Left renal cortex interstitium (tissue), 4 donors: Measurements from ENCODE around the gene FGR. TPM values are rescaled to one million over a fixed set of nuclear protein-coding genes. Genes with fewer than 3 reads are reported as not detected.
"Not testable (repeated sequence)": the region's sequence is repeated elsewhere in the genome, so short reads cannot be mapped to it uniquely, and the experiment has no call there.

Experiments used
- DNase-seq, 4 donors: peaks; one replicate each; pipeline ENCODE4 v3.0.0-alpha.2; 2013; ENCODE audit warnings: low read depth in 4 of 4, low spot score in 2 of 4, missing footprints in 1 of 4
- polyA plus RNA-seq, 4 donors: library from polyadenylated mRNA; unstranded; fragments of 120-200 nt; gene quantifications; one replicate each; pipeline ENCODE4 v1.2.1, GENCODE V29; 2013; ENCODE audit not compliant: insufficient read length in 4 of 4

FGR gene
- 1 to 10 TPM; 1.4 to 2.3 (median 1.8) TPM for polyA plus RNA-seq

- no peak for DNase-seq
Measured at GRCh38 chr1:27634985-27635367, at the start of gene FGR. FGR (minus strand) TSS chr1:27635185; CDS start chr1:27623916, 11,269 bp downstream.

- DNase-seq, result no peak
Measured at GRCh38 chr1:27684176-27684575, 49.2 kb upstream of the FGR start.

GRCh38 chr1:27682351-27682944 is 47.5 kb upstream of the FGR start:
- DNase-seq, result no peak

GRCh38 chr1:27681580-27681979 is 46.6 kb upstream of the FGR start:
- DNase-seq, result not testable (repeated sequence)

DNA sequence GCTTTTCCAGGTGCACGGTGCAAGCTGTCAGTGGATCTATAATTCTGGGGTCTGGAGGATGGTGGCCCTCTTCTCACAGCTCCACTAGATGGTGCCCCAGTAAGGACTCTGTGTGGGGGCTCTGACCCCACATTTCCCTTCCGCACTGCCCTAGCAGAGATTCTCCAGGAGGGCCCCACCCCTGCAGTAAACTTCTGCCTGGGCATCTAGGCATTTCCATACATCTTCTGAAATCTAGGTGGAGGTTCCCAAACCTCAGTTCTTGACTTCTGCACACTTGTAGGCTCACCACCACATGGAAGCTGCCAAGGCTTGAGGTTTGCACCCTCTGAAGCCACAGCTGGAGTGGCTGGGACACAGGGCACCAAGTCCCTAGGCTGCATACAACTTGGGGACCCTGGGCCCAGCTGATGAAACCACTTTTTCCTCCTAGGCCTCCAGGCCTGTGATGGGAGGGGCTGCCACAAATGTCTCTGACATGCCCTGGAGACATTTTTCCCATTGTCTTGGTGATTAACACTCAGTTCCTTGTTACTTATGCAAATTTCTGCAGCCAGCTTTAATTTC is 45.3 kb upstream of the FGR start:
- DNase-seq, result not testable (repeated sequence)

- no peak for DNase-seq
Measured at GRCh38 chr1:27678747-27679146, 43.8 kb upstream of the FGR start.

DNA sequence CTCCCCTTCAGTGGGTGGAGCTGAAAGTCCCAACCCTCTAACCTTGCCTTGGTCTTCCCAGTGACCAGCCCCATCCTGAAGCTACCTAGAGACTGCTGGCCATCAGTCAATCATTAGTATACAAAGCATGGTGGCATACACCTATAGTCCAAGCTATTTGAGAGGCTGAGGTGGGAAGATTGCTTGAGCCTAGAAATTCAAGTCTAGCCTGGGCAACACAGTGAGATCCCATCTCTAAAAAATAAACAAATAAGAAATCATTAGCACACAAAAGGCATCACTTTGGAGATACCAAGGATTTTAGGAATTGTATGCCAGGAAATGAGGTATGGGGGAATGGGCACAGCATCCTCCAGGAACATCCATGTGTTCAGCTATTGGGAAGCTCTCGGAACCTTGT is 41.4 kb upstream of the FGR start:
- no peak for DNase-seq

DNA sequence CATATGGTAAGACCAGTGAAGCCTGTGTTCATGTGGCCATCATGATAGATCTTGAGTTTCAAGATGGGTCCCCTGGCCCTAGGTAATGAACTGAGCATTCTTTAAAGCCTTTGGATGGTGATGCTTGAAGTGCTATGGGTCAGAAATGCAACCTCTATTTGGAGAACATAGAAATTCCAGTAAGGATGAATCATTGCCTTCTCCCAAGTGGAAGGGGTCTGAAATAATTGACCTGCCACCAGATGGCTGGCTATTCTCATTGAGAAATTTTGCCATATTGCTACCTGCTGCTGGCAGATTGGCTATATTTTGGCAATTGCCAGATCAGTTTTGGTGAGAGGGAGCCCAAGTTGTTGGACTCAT is 37.7 kb upstream of the FGR start:
- DNase-seq, result no peak

GRCh38 chr1:27671964-27672749 is 37.2 kb upstream of the FGR start, which contains the start of gene IFI6:
IFI6 (minus strand) TSS chr1:27672192; CDS start chr1:27669314, 2,878 bp downstream.
- peak; percentile 79 to 95 (median 85) for DNase-seq

- no peak for DNase-seq
Measured at GRCh38 chr1:27669876-27670275, 34.9 kb upstream of the FGR start.

GRCh38 chr1:27668808-27669723 is 34.1 kb upstream of the FGR start:
- no peak for DNase-seq

GRCh38 chr1:27668121-27668807 is 33.3 kb upstream of the FGR start:
- no peak for DNase-seq

GRCh38 chr1:27666791-27667254 is 31.8 kb upstream of the FGR start:
- DNase-seq, result no peak

DNA sequence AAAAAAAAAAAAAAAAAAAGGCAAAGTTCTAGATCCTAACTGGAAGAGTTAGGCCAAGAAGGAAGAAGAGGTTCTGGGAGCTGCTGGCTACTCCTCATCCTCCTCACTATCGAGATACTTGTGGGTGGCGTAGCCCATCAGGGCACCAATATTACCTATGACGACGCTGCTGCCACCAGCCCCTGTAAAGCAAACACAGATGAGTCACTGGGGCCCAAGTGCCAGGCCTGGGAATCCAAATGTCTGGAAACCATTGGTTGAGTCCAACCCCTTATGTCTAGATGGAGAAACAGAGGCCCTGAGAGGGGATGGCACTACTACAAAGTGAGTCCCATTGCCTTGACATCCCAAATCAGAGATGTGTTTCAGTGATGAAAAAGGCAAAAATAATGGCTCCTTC is 31.3 kb upstream of the FGR start:
- DNase-seq, result no peak

- no peak for DNase-seq
Measured at GRCh38 chr1:27665016-27665651, 30.1 kb upstream of the FGR start.

- DNase-seq, result no peak
Measured at GRCh38 chr1:27664291-27664690, 29.3 kb upstream of the FGR start.

GRCh38 chr1:27662707-27663393 is 27.9 kb upstream of the FGR start:
- DNase-seq, result peak in 3 of 4 donors; percentile 69 to 87 (median 76)

DNA sequence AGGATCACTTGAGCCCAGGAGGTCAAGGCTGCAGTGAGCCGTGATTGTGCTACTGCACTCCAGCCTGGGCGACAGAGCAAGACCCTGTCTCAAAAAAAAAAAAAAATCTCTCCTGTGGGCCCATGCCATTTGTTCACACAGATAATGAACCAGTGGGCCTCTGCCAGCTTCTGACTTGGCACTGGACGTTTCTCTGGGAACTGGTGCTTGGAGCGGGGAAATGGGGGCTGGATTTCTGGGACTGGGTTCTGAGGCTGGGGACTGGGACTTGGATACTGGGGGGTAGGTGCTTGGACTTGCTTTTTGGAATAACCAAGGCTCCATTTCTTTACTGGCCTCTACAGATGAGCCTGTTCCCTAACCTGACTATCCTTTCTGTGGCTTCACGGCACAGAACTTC is 27.3 kb upstream of the FGR start:
- no peak for DNase-seq
